Measurements from ENCODE around the gene TRABD2A.

The TRABD2A gene

GRCh38 chr2:84904151-84904550, 23.3 kb upstream of the TRABD2A start:
- DNase-seq: no peak

- DNase-seq: no peak
Observed at GRCh38 chr2:84902526-84902925, 21.6 kb upstream of the TRABD2A start.

GRCh38 chr2:84901593-84902120, 20.8 kb upstream of the TRABD2A start:
- DNase-seq: no peak

GRCh38 chr2:84900971-84901370, 20.1 kb upstream of the TRABD2A start:
- DNase-seq: no peak

GRCh38 chr2:84899304-84900204, 18.7 kb upstream of the TRABD2A start:
- peak; percentile 68 for DNase-seq

- no peak for DNase-seq
Observed at GRCh38 chr2:84897773-84898172, 16.9 kb upstream of the TRABD2A start.

- DNase-seq: no peak
Observed at GRCh38 chr2:84896567-84896966, 15.7 kb upstream of the TRABD2A start.

- DNase-seq: peak; percentile 63
Observed at GRCh38 chr2:84894758-84895520, 14.1 kb upstream of the TRABD2A start.

- peak; percentile 77 for DNase-seq
Observed at GRCh38 chr2:84894131-84894586, 13.3 kb upstream of the TRABD2A start.

- no peak for DNase-seq
Observed at GRCh38 chr2:84891355-84892010, 10.6 kb upstream of the TRABD2A start.

- DNase-seq: no peak
Observed at GRCh38 chr2:84889332-84889731, 8.4 kb upstream of the TRABD2A start.

- DNase-seq: peak; percentile 13
Observed at GRCh38 chr2:84888401-84889276, 7.8 kb upstream of the TRABD2A start.

- DNase-seq: no peak
Observed at GRCh38 chr2:84886791-84887190, 5.9 kb upstream of the TRABD2A start.

- DNase-seq: no peak
Observed at GRCh38 chr2:84885111-84885510, 4.2 kb upstream of the TRABD2A start.

GRCh38 chr2:84884449-84884848, 3.6 kb upstream of the TRABD2A start:
- no peak for DNase-seq

- DNase-seq: no peak
Observed at GRCh38 chr2:84882775-84883550, 2.1 kb upstream of the TRABD2A start.

GRCh38 chr2:84882414-84882738, 1.5 kb upstream of the TRABD2A start:
- no peak for DNase-seq

- DNase-seq: peak; percentile 74
Observed at GRCh38 chr2:84881581-84882413, 913 bp upstream of the TRABD2A start.

- no peak for DNase-seq
Observed at GRCh38 chr2:84880395-84880644, 564 bp downstream of the TRABD2A start.

GRCh38 chr2:84879584-84880394, 1.1 kb downstream of the TRABD2A start:
- no peak for DNase-seq

Data from DMS79 treated with DMSO at 0.1 percent for 48 hours (cell line).